Medulla oblongata (tissue), 1 donor: Measurements from ENCODE around the gene IRF1.
"Not testable (repeated sequence)": the region's sequence is repeated elsewhere in the genome, so short reads cannot be mapped to it uniquely, and the experiment has no call there.

Source experiments
- DNase-seq: peaks from one replicate; pipeline ENCODE4 v3.0.0-alpha.2; 2015; ENCODE audit errors: extremely low spot score

The IRF1 gene

GRCh38 chr5:132439521-132440089 lies 51.0 kb downstream of the IRF1 start:
- peak; percentile 75 for DNase-seq

DNA sequence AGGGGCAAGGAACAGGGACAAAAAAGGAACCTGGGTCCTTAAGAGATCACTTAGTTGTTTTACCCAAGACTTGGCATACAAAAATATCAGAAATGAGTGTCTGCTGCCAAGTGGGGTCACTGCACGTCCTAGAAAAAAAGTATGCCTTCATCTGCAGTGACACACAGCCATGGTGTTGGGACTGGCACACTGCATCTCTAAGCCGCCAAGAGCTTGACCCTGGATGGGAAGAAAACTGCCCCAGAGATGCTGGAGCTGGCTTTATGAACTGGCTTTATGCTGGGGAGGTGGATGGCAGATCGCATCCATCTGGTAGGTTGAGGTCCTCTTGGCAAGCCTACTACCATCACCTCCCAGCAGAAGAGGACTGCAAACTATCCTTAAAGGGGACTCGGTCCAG lies 51.7 kb downstream of the IRF1 start:
- DNase-seq, result no peak

DNA sequence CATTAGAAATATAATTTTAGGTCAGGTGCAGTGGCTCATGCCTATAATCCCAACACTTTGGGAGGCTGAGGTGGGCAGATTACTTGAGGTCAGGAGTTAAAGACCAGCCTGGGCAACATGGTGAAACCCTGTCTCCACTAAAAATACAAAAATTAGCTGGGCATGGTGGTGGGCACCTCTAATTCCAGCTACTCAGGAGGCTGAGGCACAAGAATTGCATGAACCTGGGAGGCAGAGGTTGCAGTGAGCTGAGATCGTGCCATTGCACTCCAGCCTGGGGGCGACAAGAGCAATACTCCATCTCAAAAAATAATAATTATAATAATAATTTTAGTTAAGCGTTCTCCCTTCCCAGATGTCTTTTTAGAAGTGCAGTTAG lies 52.3 kb downstream of the IRF1 start:
- DNase-seq, result not testable (repeated sequence)

DNA sequence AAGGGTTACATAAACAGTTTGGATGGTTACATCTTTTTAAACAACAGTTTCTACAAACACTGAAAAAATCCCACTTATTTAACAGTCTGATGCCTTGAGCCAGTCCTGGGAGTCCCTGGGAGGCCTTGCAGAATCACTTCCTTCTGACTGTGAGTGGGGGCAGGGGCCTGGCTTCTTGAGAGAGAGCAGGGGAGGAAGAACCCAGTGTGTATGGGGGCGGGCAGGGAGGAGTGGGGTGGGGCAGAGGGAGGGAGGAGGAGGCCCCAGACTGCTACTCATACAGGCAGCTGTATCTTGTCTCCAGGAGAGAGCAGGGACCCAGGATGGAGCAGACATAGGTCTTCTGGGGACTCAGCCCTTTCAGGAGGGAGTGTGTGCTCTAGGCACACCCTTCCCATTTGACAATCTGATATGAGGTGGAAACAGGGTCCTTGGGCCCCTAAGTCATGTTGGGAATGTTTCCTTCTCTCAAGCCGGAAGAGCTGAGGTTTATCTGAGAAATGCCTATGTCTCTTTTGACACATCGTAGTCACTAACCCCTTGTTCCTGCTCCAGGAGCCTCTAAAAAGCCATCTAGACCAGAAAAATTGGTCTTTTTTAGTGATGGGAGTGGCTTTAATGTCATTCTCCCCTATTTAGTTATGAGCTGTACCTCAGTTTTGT lies 52.8 kb downstream of the IRF1 start:
- peak; percentile 85 for DNase-seq

GRCh38 chr5:132436936-132437335 lies 53.6 kb downstream of the IRF1 start:
- DNase-seq, result no peak

GRCh38 chr5:132435886-132436285 lies 54.7 kb downstream of the IRF1 start:
- no peak for DNase-seq

DNA sequence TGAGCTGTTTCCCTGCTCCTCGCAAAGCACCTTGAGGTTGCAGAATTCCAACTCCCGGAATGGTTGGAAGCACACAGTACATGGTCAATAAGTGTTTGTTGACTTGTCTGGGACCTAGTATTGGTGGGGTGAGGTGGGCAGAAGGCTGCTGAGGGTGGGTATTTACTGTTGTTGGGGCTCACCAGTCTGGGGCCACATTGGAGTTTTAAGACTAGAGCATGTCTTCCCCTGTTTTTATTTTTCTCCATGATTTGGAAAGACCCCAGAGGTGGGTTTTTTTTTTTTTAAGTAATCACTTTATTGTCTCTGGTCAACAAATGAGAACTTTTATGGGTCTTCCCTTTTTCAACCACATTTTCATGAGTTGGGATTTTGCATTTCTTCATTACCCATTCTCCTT lies 55.1 kb downstream of the IRF1 start:
- DNase-seq, result no peak

- DNase-seq, result no peak
These were observed 55.9 kb downstream of the IRF1 start for GRCh38 chr5:132434416-132435286.

GRCh38 chr5:132433141-132433540 lies 57.4 kb downstream of the IRF1 start:
- DNase-seq, result no peak

DNA sequence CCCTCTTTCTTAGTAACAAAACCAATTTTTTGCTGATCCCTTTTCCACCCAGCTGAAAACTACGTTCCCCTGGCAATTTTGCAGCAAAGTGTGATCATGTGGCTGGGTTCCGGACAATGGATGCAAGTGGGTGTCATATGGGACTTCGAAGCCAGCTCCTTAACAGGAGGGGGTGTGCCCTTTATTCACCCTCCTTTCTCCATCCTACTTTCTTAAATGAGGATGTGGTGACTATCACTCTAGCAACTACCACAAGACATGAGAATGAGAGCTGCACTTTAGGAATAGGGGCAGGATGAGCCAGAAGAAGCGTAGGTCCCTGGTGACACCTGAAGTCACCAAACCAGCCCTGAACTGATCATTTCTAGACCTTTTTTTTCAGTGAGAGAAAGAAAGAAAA lies 58.9 kb downstream of the IRF1 start:
- DNase-seq, result no peak
